Measurements from ENCODE around the gene VPS51.

The VPS51 gene

GRCh38 chr11:65086809-65087208 lies 9.2 kb upstream of the VPS51 start:
- H3K27me3 ChIP-seq (ENCODE audit: control insufficient read depth in 2 of 2, insufficient read depth in 2 of 2, low read length in 2 of 2) = no peaks in the 10 kb centered on the region
- H3K36me3 ChIP-seq (ENCODE audit: control insufficient read depth in 2 of 2, insufficient read depth in 2 of 2, low read length in 2 of 2) = peaks cover 38 to 47% of the 10 kb centered on the region in 2 donors
- no peaks in the 10 kb centered on the region for H3K9me3 ChIP-seq (ENCODE audit: control insufficient read depth in 2 of 2, low read length in 2 of 2)
- H3K4me1 ChIP-seq (ENCODE audit: control insufficient read depth in 2 of 2, insufficient read depth in 2 of 2, low read length in 2 of 2) = peaks cover 13 to 21% of the 10 kb centered on the region in 2 donors
- no peak overlapping the region for H3K9ac ChIP-seq (ENCODE audit: low read depth in 1 of 2, low read length in 2 of 2)
- no peak overlapping the region for H3K4me3 ChIP-seq (ENCODE audit: low read length in 2 of 2)
- H3K27ac ChIP-seq (ENCODE audit: low read depth in 2 of 2, low read length in 2 of 2) = no peak overlapping the region

- no peak overlapping the region for H3K27ac ChIP-seq (ENCODE audit: low read depth in 2 of 2, low read length in 2 of 2)
- no peaks in the 10 kb centered on the region for H3K27me3 ChIP-seq (ENCODE audit: control insufficient read depth in 2 of 2, insufficient read depth in 2 of 2, low read length in 2 of 2)
- H3K9ac ChIP-seq (ENCODE audit: low read depth in 1 of 2, low read length in 2 of 2) = no peak overlapping the region
- H3K4me3 ChIP-seq (ENCODE audit: low read length in 2 of 2) = no peak overlapping the region
- H3K36me3 ChIP-seq (ENCODE audit: control insufficient read depth in 2 of 2, insufficient read depth in 2 of 2, low read length in 2 of 2) = peaks cover 38 to 47% of the 10 kb centered on the region in 2 donors
- no peaks in the 10 kb centered on the region for H3K9me3 ChIP-seq (ENCODE audit: control insufficient read depth in 2 of 2, low read length in 2 of 2)
- H3K4me1 ChIP-seq (ENCODE audit: control insufficient read depth in 2 of 2, insufficient read depth in 2 of 2, low read length in 2 of 2) = peaks cover 13 to 21% of the 10 kb centered on the region in 2 donors
Measured at GRCh38 chr11:65087216-65087615, 8.8 kb upstream of the VPS51 start.

GRCh38 chr11:65087827-65088226 lies 8.2 kb upstream of the VPS51 start:
- H3K27me3 ChIP-seq (ENCODE audit: control insufficient read depth in 2 of 2, insufficient read depth in 2 of 2, low read length in 2 of 2) = no peaks in the 10 kb centered on the region
- H3K4me3 ChIP-seq (ENCODE audit: low read length in 2 of 2) = no peak overlapping the region
- H3K4me1 ChIP-seq (ENCODE audit: control insufficient read depth in 2 of 2, insufficient read depth in 2 of 2, low read length in 2 of 2) = peaks cover 13 to 21% of the 10 kb centered on the region in 2 donors
- peaks cover 38 to 47% of the 10 kb centered on the region in 2 donors for H3K36me3 ChIP-seq (ENCODE audit: control insufficient read depth in 2 of 2, insufficient read depth in 2 of 2, low read length in 2 of 2)
- H3K9me3 ChIP-seq (ENCODE audit: control insufficient read depth in 2 of 2, low read length in 2 of 2) = no peaks in the 10 kb centered on the region
- no peak overlapping the region for H3K9ac ChIP-seq (ENCODE audit: low read depth in 1 of 2, low read length in 2 of 2)
- no peak overlapping the region for H3K27ac ChIP-seq (ENCODE audit: low read depth in 2 of 2, low read length in 2 of 2)

- Histone ChIP-seq H3K9me3 (ENCODE audit: control insufficient read depth in 2 of 2, low read length in 2 of 2) (no peaks in the 10 kb centered on the region), H3K36me3 (ENCODE audit: control insufficient read depth in 2 of 2, insufficient read depth in 2 of 2, low read length in 2 of 2) (peaks cover 38 to 47% of the 10 kb centered on the region in 2 donors), H3K27me3 (ENCODE audit: control insufficient read depth in 2 of 2, insufficient read depth in 2 of 2, low read length in 2 of 2) (no peaks in the 10 kb centered on the region), H3K27ac (ENCODE audit: low read depth in 2 of 2, low read length in 2 of 2) (no peak overlapping the region), H3K4me3 (ENCODE audit: low read length in 2 of 2) (no peak overlapping the region), H3K9ac (ENCODE audit: low read depth in 1 of 2, low read length in 2 of 2) (no peak overlapping the region), H3K4me1 (ENCODE audit: control insufficient read depth in 2 of 2, insufficient read depth in 2 of 2, low read length in 2 of 2) (peaks cover 5 to 10% of the 10 kb centered on the region in 2 donors)
Measured at GRCh38 chr11:65089621-65090020, 6.4 kb upstream of the VPS51 start.

- Histone ChIP-seq H3K4me3 (ENCODE audit: low read length in 2 of 2) (no peak overlapping the region), H3K27ac (ENCODE audit: low read depth in 2 of 2, low read length in 2 of 2) (no peak overlapping the region), H3K27me3 (ENCODE audit: control insufficient read depth in 2 of 2, insufficient read depth in 2 of 2, low read length in 2 of 2) (no peaks in the 10 kb centered on the region), H3K9me3 (ENCODE audit: control insufficient read depth in 2 of 2, low read length in 2 of 2) (no peaks in the 10 kb centered on the region), H3K9ac (ENCODE audit: low read depth in 1 of 2, low read length in 2 of 2) (no peak overlapping the region), H3K36me3 (ENCODE audit: control insufficient read depth in 2 of 2, insufficient read depth in 2 of 2, low read length in 2 of 2) (peaks cover 34 to 39% of the 10 kb centered on the region in 2 donors), H3K4me1 (ENCODE audit: control insufficient read depth in 2 of 2, insufficient read depth in 2 of 2, low read length in 2 of 2) (peaks cover 2% of the 10 kb centered on the region in 2 donors)
Measured at GRCh38 chr11:65090628-65091027, 5.4 kb upstream of the VPS51 start.

GRCh38 chr11:65095427-65095826 lies 587 bp upstream of the VPS51 start:
- peak overlapping the region in 1 of 2 donors; percentile 88 for H3K9ac ChIP-seq (ENCODE audit: low read depth in 1 of 2, low read length in 2 of 2)
- peak overlapping the region; percentile 89 to 91 for H3K27ac ChIP-seq (ENCODE audit: low read depth in 2 of 2, low read length in 2 of 2)
- H3K4me3 ChIP-seq (ENCODE audit: low read length in 2 of 2) = peak overlapping the region; percentile 85 to 87
- H3K9me3 ChIP-seq (ENCODE audit: control insufficient read depth in 2 of 2, low read length in 2 of 2) = no peaks in the 10 kb centered on the region
- no peaks in the 10 kb centered on the region for H3K27me3 ChIP-seq (ENCODE audit: control insufficient read depth in 2 of 2, insufficient read depth in 2 of 2, low read length in 2 of 2)
- H3K4me1 ChIP-seq (ENCODE audit: control insufficient read depth in 2 of 2, insufficient read depth in 2 of 2, low read length in 2 of 2) = peaks cover 11 to 12% of the 10 kb centered on the region in 2 donors
- peaks cover 5 to 13% of the 10 kb centered on the region in 2 donors for H3K36me3 ChIP-seq (ENCODE audit: control insufficient read depth in 2 of 2, insufficient read depth in 2 of 2, low read length in 2 of 2)

GRCh38 chr11:65096926-65097325 lies 912 bp downstream of the VPS51 start:
- Histone ChIP-seq H3K27me3 (ENCODE audit: control insufficient read depth in 2 of 2, insufficient read depth in 2 of 2, low read length in 2 of 2) (no peaks in the 10 kb centered on the region), H3K36me3 (ENCODE audit: control insufficient read depth in 2 of 2, insufficient read depth in 2 of 2, low read length in 2 of 2) (peaks cover 5 to 13% of the 10 kb centered on the region in 2 donors), H3K27ac (ENCODE audit: low read depth in 2 of 2, low read length in 2 of 2) (peak overlapping the region; percentile 89 to 91), H3K4me1 (ENCODE audit: control insufficient read depth in 2 of 2, insufficient read depth in 2 of 2, low read length in 2 of 2) (peaks cover 11 to 12% of the 10 kb centered on the region in 2 donors), H3K9ac (ENCODE audit: low read depth in 1 of 2, low read length in 2 of 2) (peak overlapping the region; percentile 52 to 82), H3K4me3 (ENCODE audit: low read length in 2 of 2) (peak overlapping the region; percentile 85 to 87), H3K9me3 (ENCODE audit: control insufficient read depth in 2 of 2, low read length in 2 of 2) (no peaks in the 10 kb centered on the region)

- Histone ChIP-seq H3K9me3 (ENCODE audit: control insufficient read depth in 2 of 2, low read length in 2 of 2) (no peaks in the 10 kb centered on the region), H3K4me3 (ENCODE audit: low read length in 2 of 2) (no peak overlapping the region), H3K4me1 (ENCODE audit: control insufficient read depth in 2 of 2, insufficient read depth in 2 of 2, low read length in 2 of 2) (peaks cover 8% of the 10 kb centered on the region in 2 donors), H3K9ac (ENCODE audit: low read depth in 1 of 2, low read length in 2 of 2) (no peak overlapping the region), H3K27me3 (ENCODE audit: control insufficient read depth in 2 of 2, insufficient read depth in 2 of 2, low read length in 2 of 2) (no peaks in the 10 kb centered on the region), H3K27ac (ENCODE audit: low read depth in 2 of 2, low read length in 2 of 2) (no peak overlapping the region), H3K36me3 (ENCODE audit: control insufficient read depth in 2 of 2, insufficient read depth in 2 of 2, low read length in 2 of 2) (peaks cover 8 to 25% of the 10 kb centered on the region in 2 donors)
Measured at GRCh38 chr11:65100674-65101350, 4.8 kb downstream of the VPS51 start.

- Histone ChIP-seq H3K4me1 (ENCODE audit: control insufficient read depth in 2 of 2, insufficient read depth in 2 of 2, low read length in 2 of 2) (peaks cover 0 to under 1% of the 10 kb centered on the region in 2 donors), H3K36me3 (ENCODE audit: control insufficient read depth in 2 of 2, insufficient read depth in 2 of 2, low read length in 2 of 2) (peaks cover 12 to 25% of the 10 kb centered on the region in 2 donors), H3K9ac (ENCODE audit: low read depth in 1 of 2, low read length in 2 of 2) (no peak overlapping the region), H3K27ac (ENCODE audit: low read depth in 2 of 2, low read length in 2 of 2) (no peak overlapping the region), H3K9me3 (ENCODE audit: control insufficient read depth in 2 of 2, low read length in 2 of 2) (no peaks in the 10 kb centered on the region), H3K4me3 (ENCODE audit: low read length in 2 of 2) (no peak overlapping the region), H3K27me3 (ENCODE audit: control insufficient read depth in 2 of 2, insufficient read depth in 2 of 2, low read length in 2 of 2) (no peaks in the 10 kb centered on the region)
Measured at GRCh38 chr11:65102142-65103095, 6.4 kb downstream of the VPS51 start.

- no peak overlapping the region for H3K4me3 ChIP-seq (ENCODE audit: low read length in 2 of 2)
- H3K27me3 ChIP-seq (ENCODE audit: control insufficient read depth in 2 of 2, insufficient read depth in 2 of 2, low read length in 2 of 2) = no peaks in the 10 kb centered on the region
- no peak overlapping the region for H3K27ac ChIP-seq (ENCODE audit: low read depth in 2 of 2, low read length in 2 of 2)
- no peak overlapping the region for H3K9ac ChIP-seq (ENCODE audit: low read depth in 1 of 2, low read length in 2 of 2)
- peaks cover 11 to 20% of the 10 kb centered on the region in 2 donors for H3K36me3 ChIP-seq (ENCODE audit: control insufficient read depth in 2 of 2, insufficient read depth in 2 of 2, low read length in 2 of 2)
- no peaks in the 10 kb centered on the region for H3K4me1 ChIP-seq (ENCODE audit: control insufficient read depth in 2 of 2, insufficient read depth in 2 of 2, low read length in 2 of 2)
- H3K9me3 ChIP-seq (ENCODE audit: control insufficient read depth in 2 of 2, low read length in 2 of 2) = no peaks in the 10 kb centered on the region
Measured at GRCh38 chr11:65103476-65103875, 7.5 kb downstream of the VPS51 start.
